Fibroblast of the aortic adventitia (primary cell): ENCODE data around the gene SYNGAP1. TPM values are rescaled to one million over a fixed set of nuclear protein-coding genes. Genes with fewer than 3 reads are reported as not detected.

Experiments
- DNase-seq: peaks from one replicate; pipeline ENCODE4 v3.0.0-alpha.2; 2010; ENCODE audit warnings: low read depth
- H3K4me3 ChIP-seq: 2 replicates; pipeline ENCODE4 v1.5.1; 2011; ENCODE audit warnings: low read depth, mild to moderate bottlenecking, control low read depth, low read length, moderate library complexity
- CTCF ChIP-seq: IDR thresholded peaks from 2 replicates; pipeline ENCODE4 v1.5.1; 2011; ENCODE audit warnings: mild to moderate bottlenecking, low read length, control low read depth, inconsistent platforms; ENCODE audit not compliant: insufficient read depth
- total RNA-seq: library from RNA; depleted of rRNA; stranded (reverse); fragments of >200 nt; gene quantifications from 2 replicates; pipeline ENCODE4 v1.2.3, GENCODE V29; 2012; ENCODE audit warnings: low replicate concordance

SYNGAP1 gene
- total RNA-seq, 1 donor, result 7.6 TPM

- no peak for DNase-seq
- no peak overlapping the region for H3K4me3 ChIP-seq
- TF ChIP-seq CTCF, result no peak
These were observed 31.7 kb downstream of the SYNGAP1 start for GRCh38 chr6:33451606-33452005.

GRCh38 chr6:33452496-33452895, 32.6 kb downstream of the SYNGAP1 start:
- no peak for TF ChIP-seq CTCF
- no peak for DNase-seq
- H3K4me3 ChIP-seq, result no peak overlapping the region

GRCh38 chr6:33453393-33454008, 33.6 kb downstream of the SYNGAP1 start:
- H3K4me3 ChIP-seq, result peak overlapping the region; percentile 96
- TF ChIP-seq CTCF, result no peak
- DNase-seq, result peak; percentile 14

GRCh38 chr6:33454009-33454946, 34.4 kb downstream of the SYNGAP1 start, which contains the start of gene ZBTB9:
ZBTB9 (plus strand) TSS chr6:33454576; CDS start chr6:33455101, 525 bp downstream.
- TF ChIP-seq CTCF, result no peak
- peak within 1 kb of the TSS; percentile 96 for H3K4me3 ChIP-seq
- DNase-seq, result peak; percentile 95

GRCh38 chr6:33455051-33455450, 35.2 kb downstream of the SYNGAP1 start:
- peak overlapping the region; percentile 96 for H3K4me3 ChIP-seq
- no peak for TF ChIP-seq CTCF
- DNase-seq, result no peak

- DNase-seq, result no peak
- H3K4me3 ChIP-seq, result no peak overlapping the region
- no peak for TF ChIP-seq CTCF
These were observed 36.3 kb downstream of the SYNGAP1 start for GRCh38 chr6:33456156-33456555.
